Left ventricle myocardium inferior (tissue), 1 donor: Measurements from ENCODE around the gene NDUFS2. TPM values are rescaled to one million over a fixed set of nuclear protein-coding genes. Genes with fewer than 3 reads are reported as not detected.

Source experiments
- DNase-seq: peaks from one replicate; pipeline ENCODE4 v3.0.0-alpha.2; 2020
- H3K27ac ChIP-seq: fragments of 200-600 bp; replicated peaks from 2 replicates; pipeline ENCODE4 v1.8.0; 2021
- H3K27me3 ChIP-seq: fragments of 200-600 bp; 2 replicates; pipeline ENCODE4 v1.8.0; 2021; ENCODE audit warnings: low read depth
- H3K36me3 ChIP-seq: fragments of 200-600 bp; 2 replicates; pipeline ENCODE4 v1.8.0; 2021
- H3K4me1 ChIP-seq: fragments of 200-600 bp; 2 replicates; pipeline ENCODE4 v1.8.0; 2021
- H3K4me3 ChIP-seq: fragments of 200-600 bp; 2 replicates; pipeline ENCODE4 v1.8.0; 2021; ENCODE audit warnings: mild to moderate bottlenecking, moderate library complexity
- H3K9me3 ChIP-seq: fragments of 200-600 bp; replicated peaks from 2 replicates; pipeline ENCODE4 v1.8.0; 2021
- CTCF ChIP-seq: fragments of 200-600 bp; IDR thresholded peaks from 2 replicates; pipeline ENCODE4 v1.8.0; 2021; ENCODE audit warnings: antibody characterized with exemption, mild to moderate bottlenecking, borderline replicate concordance
- intact Hi-C: fragments of 100-400 bp; cut with micrococcal nuclease; formaldehyde crosslinking; loops from one replicate; pipeline ENCODE4 v1.11.0; 2022
- total RNA-seq: library from RNA; stranded (reverse); fragmentation: NEBNext Ultra II Directional; extraction: Animal tissue kit (Norgen Biotek cat#: 25700); gene quantifications from one replicate; pipeline ENCODE4 v1.2.1, GENCODE V29; 2021
- donor health status: DM: no; HTN: yes; CAD: no; lungs with severe emphysema.

Gene NDUFS2
- total RNA-seq, 1 donor from 2014 or later, result 302 TPM

DNA sequence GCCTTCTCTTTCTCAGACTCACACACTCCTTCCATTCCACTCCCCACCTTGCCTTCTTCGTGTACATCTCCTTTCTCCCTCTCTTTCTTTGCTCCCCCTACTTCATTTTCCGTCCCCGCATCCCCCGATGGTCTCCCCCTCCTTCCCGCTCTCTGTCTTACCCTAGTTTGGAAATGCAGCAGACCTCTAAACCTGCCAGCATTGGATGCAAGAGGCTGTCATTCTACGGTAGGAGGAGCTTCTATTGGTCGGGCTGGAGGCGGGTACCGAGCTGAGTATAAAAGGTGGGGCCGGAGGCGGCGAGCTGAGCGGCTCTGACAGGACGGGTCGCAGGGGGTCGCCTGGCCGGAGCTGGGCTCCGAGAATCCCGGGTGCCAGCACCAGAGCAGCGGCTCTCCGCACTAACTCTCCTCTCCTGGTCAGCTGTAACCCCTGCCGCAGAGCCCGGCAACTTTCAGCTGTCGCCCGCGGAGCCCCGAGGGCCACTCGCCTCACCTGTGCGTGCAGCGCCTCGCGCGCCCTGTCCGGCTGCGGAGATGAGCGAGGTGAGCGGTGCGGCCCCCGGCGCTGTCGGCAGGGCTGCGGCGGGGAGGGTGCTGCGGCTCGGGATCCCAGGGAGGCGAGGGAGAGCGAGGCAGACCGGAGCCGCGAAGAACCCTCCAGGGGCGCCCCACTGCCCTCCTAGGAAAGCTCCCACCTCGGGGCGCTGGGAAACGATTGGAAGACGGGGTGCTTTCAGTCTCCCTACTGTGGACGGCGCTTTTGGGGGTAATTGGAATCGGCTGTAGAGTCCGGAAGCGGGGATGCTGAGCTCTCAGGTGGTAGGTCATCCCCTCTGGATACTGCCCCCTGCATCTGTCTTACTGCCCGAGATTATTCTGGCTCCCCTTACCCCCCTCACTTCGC is 56.5 kb downstream of the NDUFS2 start, which contains the start of gene PCP4L1:
PCP4L1 (plus strand) TSS at position 307 of the 906 bp plus-strand sequence; CDS start at position 537, 230 bp downstream.
- peaks cover 67% of the 10 kb centered on the region for H3K27me3 ChIP-seq
- H3K27ac ChIP-seq, result no peak within 1 kb of the TSS
- H3K36me3 ChIP-seq, result peaks cover 6% of the 10 kb centered on the region
- TF ChIP-seq CTCF, result no peak
- DNase-seq, result peak; percentile 20
- peaks cover 9% of the 10 kb centered on the region for H3K4me1 ChIP-seq
- peak within 1 kb of the TSS; percentile 65 for H3K4me3 ChIP-seq
- peaks cover 20% of the 10 kb centered on the region for H3K9me3 ChIP-seq
- intact Hi-C loops, result no loop called here

GRCh38 chr1:161259345-161259702 is 57.2 kb downstream of the NDUFS2 start:
- no peak for TF ChIP-seq CTCF
- no peak for DNase-seq
- Histone ChIP-seq H3K27me3 (peaks cover 67% of the 10 kb centered on the region), H3K36me3 (peaks cover 6% of the 10 kb centered on the region), H3K9me3 (peaks cover 20% of the 10 kb centered on the region), H3K4me3 (peak overlapping the region; percentile 65), H3K4me1 (peaks cover 9% of the 10 kb centered on the region), H3K27ac (no peak overlapping the region)
- intact Hi-C loops, result no loop called here

DNA sequence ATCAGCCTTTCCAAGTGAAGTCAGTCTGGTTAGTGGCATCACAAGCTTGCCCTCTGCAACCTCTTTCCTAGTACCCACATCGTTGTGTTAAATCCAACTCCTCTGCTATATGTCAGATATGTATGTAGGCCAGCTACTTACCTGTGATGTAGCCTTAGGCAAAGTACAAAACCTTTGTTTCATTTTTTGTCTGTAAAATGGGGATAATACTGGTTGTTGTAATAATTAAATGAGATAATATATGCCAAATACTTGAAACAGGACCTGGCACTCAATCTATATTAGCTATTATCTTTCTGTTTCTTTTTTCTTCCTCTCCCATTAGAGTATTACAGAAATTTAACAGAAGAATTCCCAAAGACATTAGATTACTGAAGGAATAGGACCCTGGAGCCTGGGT is 57.6 kb downstream of the NDUFS2 start:
- Histone ChIP-seq H3K4me1 (peaks cover 9% of the 10 kb centered on the region), H3K27me3 (peaks cover 67% of the 10 kb centered on the region), H3K9me3 (peaks cover 20% of the 10 kb centered on the region), H3K4me3 (no peak overlapping the region), H3K27ac (no peak overlapping the region), H3K36me3 (peaks cover 6% of the 10 kb centered on the region)
- DNase-seq, result no peak
- TF ChIP-seq CTCF, result no peak
- intact Hi-C loops, result no loop called here

DNA sequence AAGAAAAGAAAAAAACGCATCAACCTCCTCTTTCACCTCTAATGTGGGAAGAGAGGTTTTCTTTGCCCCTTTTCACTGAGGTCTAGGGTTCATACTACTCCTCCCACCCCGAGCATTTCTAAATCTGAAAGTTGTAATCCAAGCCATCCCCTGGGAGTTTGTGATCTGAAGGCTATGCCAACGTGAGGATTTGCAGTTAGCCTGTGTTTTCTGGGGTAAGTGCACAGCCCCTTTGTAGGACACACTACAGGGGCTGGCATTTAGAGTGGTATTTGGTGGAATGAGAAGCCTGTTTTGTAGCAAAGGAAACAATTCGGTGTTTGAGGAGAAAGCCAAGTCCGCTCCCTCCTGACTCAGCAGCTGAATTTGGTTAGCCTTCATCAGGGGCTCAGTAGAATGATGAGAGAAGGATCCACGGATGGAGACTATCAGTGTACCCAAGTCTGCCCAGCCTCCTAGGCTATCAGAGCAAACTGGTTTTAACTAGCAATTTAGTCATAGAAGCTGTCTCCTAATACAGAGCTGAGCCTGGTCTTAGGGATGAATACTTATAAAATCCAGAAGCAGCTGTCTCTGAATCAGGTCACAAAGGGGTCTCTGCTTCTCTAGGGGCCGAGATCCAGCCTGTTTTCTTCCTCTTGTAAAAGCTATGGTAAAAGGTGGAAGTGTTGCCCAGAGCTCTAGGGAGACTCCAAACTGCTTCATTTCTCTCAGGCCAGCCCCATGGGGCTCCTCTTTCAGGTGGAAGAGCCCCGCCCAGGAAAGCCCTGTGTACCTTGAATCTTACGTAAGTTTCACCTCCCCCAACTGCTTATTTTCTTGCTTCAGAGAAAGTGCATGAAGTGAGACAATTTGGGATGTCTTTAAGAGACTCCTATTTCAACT is 58.5 kb downstream of the NDUFS2 start:
- no peak overlapping the region for H3K4me3 ChIP-seq
- TF ChIP-seq CTCF, result no peak
- H3K36me3 ChIP-seq, result peaks cover 6% of the 10 kb centered on the region
- peaks cover 9% of the 10 kb centered on the region for H3K4me1 ChIP-seq
- peaks cover 20% of the 10 kb centered on the region for H3K9me3 ChIP-seq
- no peak overlapping the region for H3K27ac ChIP-seq
- DNase-seq, result no peak
- peaks cover 67% of the 10 kb centered on the region for H3K27me3 ChIP-seq
- intact Hi-C loops, result no loop called here
